ENCODE data around the gene OR6M1.

Gene OR6M1

GRCh38 chr11:123806249-123806648, at the start of gene OR6M1:
TSS of gene OR6M1 (minus strand) at chr11:123806349. CDS start at chr11:123806349, 0 bp downstream.
- no peak for DNase-seq

- DNase-seq = no peak
Measured at GRCh38 chr11:123853038-123853437, 46.9 kb upstream of the OR6M1 start.

GRCh38 chr11:123852321-123852720, 46.2 kb upstream of the OR6M1 start:
- no peak for DNase-seq

GRCh38 chr11:123851110-123851509, 45.0 kb upstream of the OR6M1 start:
- DNase-seq = no peak

GRCh38 chr11:123841174-123841573, 35.0 kb upstream of the OR6M1 start:
- no peak for DNase-seq

GRCh38 chr11:123839131-123839530, 33.0 kb upstream of the OR6M1 start:
- DNase-seq = no peak

- DNase-seq = no peak
Measured at GRCh38 chr11:123838659-123839058, 32.5 kb upstream of the OR6M1 start.

- no peak for DNase-seq
Measured at GRCh38 chr11:123838199-123838598, 32.0 kb upstream of the OR6M1 start.

- DNase-seq = no peak
Measured at GRCh38 chr11:123833095-123833494, 26.9 kb upstream of the OR6M1 start.

GRCh38 chr11:123829745-123830144, 23.6 kb upstream of the OR6M1 start:
- no peak for DNase-seq

- DNase-seq = no peak
Measured at GRCh38 chr11:123822599-123822998, 16.4 kb upstream of the OR6M1 start.

- no peak for DNase-seq
Measured at GRCh38 chr11:123822032-123822431, 15.9 kb upstream of the OR6M1 start.

- no peak for DNase-seq
Measured at GRCh38 chr11:123815122-123815521, 9.0 kb upstream of the OR6M1 start.

- no peak for DNase-seq
Measured at GRCh38 chr11:123801765-123802164, 4.4 kb downstream of the OR6M1 start.

- no peak for DNase-seq
Measured at GRCh38 chr11:123800036-123800435, 6.1 kb downstream of the OR6M1 start.

- no peak for DNase-seq
Measured at GRCh38 chr11:123799438-123799837, 6.7 kb downstream of the OR6M1 start.

GRCh38 chr11:123798513-123799252, 7.5 kb downstream of the OR6M1 start:
- DNase-seq = no peak

GRCh38 chr11:123798079-123798478, 8.1 kb downstream of the OR6M1 start:
- DNase-seq = no peak

- no peak for DNase-seq
Measured at GRCh38 chr11:123797541-123797940, 8.6 kb downstream of the OR6M1 start.

GRCh38 chr11:123797114-123797513, 9.0 kb downstream of the OR6M1 start:
- no peak for DNase-seq

- no peak for DNase-seq
Measured at GRCh38 chr11:123796226-123796625, 9.9 kb downstream of the OR6M1 start.

GRCh38 chr11:123783536-123783935, 22.6 kb downstream of the OR6M1 start:
- DNase-seq = no peak

- no peak for DNase-seq
Measured at GRCh38 chr11:123778511-123778910, 27.6 kb downstream of the OR6M1 start.

GRCh38 chr11:123775715-123776549, 30.2 kb downstream of the OR6M1 start:
- DNase-seq = no peak
